Measurements from ENCODE around the gene MSH5.

DNA sequence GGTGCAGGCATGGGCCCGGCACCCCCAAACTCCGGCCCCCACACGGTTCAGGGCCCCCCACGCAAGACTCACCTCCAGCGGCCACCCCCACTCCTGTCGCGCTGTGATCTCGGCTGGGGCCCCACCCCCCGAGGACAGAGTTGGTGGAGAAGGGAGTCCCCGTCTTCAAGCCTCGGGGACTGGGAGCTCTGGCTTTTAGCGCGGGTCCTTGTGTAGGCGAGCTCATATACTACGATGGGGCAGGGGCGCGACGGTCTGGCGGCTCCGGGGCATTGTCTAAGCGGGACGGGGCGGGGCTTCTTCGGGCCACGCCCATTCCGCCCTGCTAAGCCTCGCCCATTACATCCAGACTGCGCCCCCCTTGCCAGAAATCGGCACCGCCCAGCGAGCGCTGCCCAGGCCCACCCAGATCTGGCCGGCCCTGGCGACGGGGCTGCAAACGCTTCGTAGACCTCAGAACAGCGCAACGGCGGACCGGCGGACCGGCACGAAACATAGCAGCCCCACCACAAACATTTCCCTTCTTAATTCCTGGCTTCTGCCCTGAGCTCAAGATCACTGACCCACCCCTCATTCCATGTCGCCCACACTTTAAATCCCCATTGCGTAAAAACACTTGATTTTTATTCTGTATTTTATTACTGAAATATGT, 9.7 kb upstream of the MSH5 start:
- TF ChIP-seq, protein P1, sequence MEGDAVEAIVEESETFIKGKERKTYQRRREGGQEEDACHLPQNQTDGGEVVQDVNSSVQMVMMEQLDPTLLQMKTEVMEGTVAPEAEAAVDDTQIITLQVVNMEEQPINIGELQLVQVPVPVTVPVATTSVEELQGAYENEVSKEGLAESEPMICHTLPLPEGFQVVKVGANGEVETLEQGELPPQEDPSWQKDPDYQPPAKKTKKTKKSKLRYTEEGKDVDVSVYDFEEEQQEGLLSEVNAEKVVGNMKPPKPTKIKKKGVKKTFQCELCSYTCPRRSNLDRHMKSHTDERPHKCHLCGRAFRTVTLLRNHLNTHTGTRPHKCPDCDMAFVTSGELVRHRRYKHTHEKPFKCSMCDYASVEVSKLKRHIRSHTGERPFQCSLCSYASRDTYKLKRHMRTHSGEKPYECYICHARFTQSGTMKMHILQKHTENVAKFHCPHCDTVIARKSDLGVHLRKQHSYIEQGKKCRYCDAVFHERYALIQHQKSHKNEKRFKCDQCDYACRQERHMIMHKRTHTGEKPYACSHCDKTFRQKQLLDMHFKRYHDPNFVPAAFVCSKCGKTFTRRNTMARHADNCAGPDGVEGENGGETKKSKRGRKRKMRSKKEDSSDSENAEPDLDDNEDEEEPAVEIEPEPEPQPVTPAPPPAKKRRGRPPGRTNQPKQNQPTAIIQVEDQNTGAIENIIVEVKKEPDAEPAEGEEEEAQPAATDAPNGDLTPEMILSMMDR (IDR thresholded peaks at IDR 0.05), result peak in 1 of 3 experiments; percentile 6
- TF ChIP-seq POLR2AphosphoS5 (IDR thresholded peaks at IDR 0.05) (peak; percentile 63 to 92), POLR2A (IDR thresholded peaks at IDR 0.05; ENCODE audit: low read depth) (peak; percentile 25), EP300 (IDR thresholded peaks at IDR 0.05) (no peak)

Measured in esophagus muscularis mucosa (tissue), 4 donors.